ENCODE data around the gene TTC4.

GRCh38 chr1:54686155-54686554 lies 29.5 kb upstream of the TTC4 start:
- TF ChIP-seq CTCF (IDR thresholded peaks at IDR 0.05): no peak
- TF ChIP-seq ZFX (IDR thresholded peaks at IDR 0.05; ENCODE audit: borderline replicate concordance): no peak

All from 22Rv1 (cell line).